NCI-H510A (cell line): ENCODE measurements around the gene KMT2A.
"Not testable (repeated sequence)": the region's sequence is repeated elsewhere in the genome, so short reads cannot be mapped to it uniquely, and the experiment has no call there.

ENCODE experiments used
- DNase-seq: peaks from one replicate; lab custom pipeline; 2025; lab: John Stamatoyannopoulos, UW

Gene KMT2A

DNA sequence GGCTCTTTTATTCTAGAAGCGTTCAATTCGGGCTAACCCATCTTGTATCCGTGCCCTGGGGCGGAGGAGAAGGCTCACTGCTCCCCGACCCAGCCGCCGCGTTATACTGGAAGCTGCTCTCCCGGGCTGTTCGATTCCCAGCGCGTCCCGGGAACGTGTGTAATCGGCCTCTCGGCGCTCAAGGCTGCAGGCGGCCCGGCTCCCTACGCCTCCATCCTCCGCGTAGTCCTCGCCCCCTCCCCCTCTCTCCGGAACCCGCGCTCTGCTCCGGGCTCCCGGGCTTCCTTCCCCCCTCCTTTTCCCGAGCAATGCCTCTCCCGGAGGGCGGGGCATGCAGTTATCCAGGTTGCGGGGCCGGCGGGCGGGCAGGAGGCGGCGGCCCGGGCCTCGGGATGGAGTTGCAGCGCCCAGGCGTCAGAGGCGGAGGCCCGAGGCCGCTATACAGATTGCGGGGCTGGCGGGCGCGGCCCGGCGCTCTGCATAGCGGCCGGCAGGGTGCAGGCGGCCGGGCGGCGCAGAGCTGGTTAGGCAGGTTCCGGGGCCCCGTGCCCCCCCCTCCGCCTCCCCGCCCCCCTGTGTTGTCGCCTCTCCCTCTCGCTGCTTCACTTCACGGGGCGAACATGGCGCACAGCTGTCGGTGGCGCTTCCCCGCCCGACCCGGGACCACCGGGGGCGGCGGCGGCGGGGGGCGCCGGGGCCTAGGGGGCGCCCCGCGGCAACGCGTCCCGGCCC is at the start of gene KMT2A:
TSS of gene KMT2A (plus strand) at position 600 of the 732 bp plus-strand sequence. CDS start at position 621, 21 bp downstream.
- peak; percentile 98 for DNase-seq

DNA sequence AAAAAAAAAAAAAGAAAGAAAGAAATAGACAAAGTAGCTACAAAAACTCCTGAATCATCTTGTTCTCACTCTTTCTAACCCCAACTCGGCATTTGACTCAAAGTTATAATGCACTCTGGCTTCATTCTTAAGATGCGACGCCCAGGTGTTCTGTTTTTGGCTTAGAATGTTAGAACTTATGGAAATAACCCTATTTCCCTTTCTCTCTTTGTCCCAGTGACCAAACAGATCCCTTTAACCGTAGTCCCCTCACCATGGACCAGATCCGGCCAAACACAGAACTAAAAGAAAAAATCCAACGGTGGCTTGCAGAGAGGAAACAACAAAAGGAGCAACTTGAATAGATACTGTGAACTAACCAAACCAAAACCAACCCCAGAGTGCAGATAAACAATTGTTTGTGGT is 40.2 kb upstream of the KMT2A start:
- no peak for DNase-seq

DNA sequence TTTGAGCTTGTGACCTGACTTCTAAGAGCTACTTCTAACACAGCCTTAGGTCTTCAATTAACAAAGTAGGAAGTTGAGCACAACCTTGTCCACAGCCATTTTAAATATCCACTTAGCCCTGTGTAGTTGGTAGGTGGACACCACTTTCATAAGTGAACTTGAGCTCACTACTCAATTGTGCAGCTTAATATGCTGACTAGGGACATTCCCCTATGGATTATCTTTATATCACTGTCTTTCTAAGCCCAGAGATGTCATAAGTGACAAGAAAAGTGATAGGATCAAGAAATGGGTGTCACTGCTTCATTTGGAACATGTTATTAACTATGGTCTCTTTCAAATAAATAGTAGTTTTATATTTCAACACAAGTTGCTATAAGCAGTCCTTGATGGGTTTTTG is 38.8 kb upstream of the KMT2A start:
- no peak for DNase-seq

DNA sequence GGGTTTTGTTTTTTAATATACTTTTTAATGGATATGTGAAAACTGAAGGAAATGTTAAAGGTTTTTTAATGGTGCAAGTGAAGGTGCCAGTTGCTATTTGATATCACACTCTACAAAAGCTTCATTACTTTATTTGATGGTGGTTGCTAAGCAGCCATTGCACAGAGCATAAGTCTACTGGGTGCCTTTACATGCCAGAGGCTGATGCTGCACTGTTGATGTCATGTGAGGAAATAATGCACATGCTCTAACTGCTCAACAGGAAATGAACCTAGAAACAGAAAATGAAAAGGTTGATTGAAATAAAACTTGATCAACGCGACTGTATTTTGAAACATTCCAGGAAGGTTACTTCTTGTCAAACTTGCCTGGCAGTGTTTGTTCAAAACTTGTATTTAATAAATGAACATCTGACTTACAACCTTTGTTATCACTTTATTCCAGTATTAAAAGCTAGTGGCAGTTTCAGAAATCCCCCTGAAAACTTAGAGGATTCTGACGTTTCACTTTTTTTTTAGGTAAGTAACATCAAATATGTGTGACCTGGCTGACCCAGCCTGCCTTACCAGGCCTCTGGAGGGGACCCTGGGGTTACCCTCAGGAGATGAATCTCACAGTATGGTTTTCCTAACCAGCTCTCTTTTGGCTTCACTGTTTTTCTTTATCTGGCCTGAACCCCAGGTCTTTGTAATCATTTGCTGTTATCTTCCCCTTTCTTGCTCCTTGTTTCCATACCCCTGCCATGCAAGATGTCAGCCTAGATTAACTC is 37.3 kb upstream of the KMT2A start:
- no peak for DNase-seq

DNA sequence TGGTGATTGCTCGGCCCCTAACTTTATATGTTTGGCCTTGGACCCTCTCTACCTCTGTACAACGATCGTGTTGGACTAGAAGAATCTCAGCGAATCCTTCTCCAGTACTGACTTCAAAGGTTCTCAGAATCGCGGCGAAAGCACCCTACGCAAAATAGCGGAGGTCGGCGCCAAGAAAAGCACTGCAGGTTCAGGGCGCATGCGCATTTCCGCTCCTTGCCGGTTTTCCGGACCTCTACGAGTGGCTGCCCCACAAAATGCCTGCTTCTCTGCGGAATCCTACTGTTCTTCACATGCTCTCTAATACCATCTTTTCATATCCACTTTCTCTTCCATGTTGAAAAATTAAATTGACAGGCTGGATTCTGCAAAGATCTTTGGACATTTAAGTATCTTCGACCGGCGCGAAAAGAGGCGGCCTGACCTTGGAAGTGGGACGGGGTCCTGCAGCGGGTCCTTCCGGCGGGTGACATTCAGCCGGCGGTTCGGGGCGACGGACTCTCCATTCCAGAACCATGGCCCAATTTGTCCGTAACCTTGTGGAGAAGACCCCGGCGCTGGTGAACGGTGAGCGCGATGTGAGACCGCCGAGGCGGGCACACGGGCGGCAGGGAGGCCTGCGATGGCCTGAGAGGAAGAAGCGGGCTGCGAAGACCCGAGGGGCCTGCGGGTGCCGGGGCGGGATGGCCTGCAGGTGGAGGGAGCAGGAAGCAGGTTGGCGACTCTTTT is 35.0 kb upstream of the KMT2A start, which contains the start of gene ATP5MG:
TSS of gene ATP5MG (plus strand) at position 456 of the 729 bp plus-strand sequence. CDS start at position 516, 60 bp downstream.
- peak; percentile 85 for DNase-seq

DNA sequence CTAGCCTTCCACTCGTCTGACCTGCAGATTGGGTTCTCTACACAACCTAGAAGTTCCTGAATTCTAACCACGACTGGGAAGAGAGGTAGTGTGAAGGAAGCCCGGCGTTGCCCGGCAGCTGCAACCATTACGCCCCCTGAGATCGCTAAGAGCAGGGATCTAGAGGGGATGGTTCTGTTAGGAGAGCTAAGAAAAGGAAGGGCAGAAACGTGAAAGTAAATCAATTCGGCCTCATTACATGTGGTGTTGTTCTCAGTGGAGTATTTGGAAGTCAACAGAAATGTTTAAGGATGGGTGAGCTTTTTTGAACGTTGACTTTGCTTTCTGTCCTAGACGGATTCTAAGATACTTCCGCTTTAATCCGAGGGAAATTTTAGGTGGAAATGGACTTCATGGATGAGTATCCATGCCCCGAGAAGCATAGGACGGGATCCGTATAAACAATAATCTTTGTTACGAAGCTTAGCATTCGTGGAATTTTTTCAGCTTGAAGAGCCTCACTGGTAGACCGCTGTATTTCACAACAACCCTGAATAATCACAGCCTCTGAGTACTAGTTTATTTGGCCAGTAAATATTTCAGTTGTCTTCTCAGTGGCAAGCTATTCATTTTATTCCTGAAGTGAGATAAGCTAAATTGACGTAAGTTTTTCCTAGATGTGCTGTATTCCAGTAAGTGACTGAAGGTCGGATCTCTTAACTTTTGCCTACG is 34.3 kb upstream of the KMT2A start:
- DNase-seq: no peak

DNA sequence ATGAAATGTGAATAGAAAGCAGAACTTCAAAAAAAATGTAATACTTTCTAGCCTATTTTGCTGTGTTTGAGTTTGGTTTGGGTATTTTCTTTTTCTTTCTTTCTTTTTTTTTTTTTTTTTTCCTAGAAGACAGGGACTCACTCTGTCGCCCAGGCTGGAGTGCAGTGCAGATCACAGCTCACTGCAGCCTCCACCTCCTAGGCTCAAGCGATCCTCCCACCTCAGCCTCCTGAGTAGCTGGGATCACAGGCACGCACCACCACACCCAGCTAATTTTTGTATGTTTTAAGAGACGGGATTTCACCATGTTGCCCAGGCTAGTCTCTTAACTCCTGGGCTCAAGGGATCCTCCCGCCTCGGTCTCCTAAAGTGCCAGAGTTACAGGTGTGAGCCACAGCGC is 33.7 kb upstream of the KMT2A start:
- not testable (repeated sequence) for DNase-seq

DNA sequence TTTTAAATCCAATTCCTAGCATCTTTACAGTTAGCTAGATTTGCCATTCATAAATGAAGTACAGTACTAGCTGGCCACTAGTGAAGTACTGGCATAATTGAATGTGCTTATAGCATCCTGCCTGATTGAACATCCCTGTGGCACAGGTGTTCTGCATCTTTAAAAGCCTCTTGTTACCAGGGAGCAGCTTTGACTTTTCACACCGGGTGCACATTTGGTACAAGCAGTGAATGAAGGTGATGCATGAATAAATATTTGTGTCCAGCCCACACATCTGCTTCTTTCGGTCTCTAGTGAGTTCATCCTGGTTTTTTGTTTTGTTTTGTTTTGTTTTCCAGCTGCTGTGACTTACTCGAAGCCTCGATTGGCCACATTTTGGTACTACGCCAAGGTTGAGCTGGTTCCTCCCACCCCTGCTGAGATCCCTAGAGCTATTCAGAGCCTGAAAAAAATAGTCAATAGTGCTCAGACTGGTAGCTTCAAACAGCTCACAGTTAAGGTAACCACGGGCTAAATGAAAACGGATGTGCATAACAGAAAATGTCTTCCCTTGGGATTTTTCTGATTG is 29.6 kb upstream of the KMT2A start:
- no peak for DNase-seq

DNA sequence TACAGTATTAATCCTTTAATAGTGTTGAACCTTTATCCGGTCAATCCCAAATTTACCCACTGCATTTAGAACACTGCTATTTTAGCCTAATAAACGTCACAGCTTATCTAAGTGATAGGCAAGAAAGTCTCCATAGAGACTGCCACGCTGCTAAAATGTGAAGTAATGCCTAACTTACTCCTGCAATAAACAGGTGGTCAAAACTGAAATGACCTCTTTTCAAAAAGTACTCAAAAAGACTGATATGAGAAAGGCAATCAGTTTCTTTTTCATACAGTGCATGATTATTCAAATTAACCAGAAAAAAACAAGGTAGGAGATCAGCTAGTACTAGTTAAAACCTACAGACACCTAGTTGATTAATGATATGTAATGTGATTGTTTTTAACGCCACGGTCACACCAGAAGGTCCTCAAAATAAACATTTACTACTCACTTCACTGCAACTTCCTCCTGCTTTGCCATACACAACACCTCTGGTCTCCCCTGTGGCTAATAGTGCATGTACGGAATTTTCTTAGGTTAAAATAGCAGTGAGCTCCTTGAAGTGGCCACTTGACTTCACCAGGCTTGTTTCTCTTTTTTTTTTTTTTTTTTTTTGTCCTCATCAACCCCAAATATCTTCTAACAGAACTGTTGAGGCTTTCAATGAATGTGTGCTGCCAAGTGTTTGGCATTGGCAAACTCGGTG is 26.1 kb upstream of the KMT2A start:
- no peak for DNase-seq

DNA sequence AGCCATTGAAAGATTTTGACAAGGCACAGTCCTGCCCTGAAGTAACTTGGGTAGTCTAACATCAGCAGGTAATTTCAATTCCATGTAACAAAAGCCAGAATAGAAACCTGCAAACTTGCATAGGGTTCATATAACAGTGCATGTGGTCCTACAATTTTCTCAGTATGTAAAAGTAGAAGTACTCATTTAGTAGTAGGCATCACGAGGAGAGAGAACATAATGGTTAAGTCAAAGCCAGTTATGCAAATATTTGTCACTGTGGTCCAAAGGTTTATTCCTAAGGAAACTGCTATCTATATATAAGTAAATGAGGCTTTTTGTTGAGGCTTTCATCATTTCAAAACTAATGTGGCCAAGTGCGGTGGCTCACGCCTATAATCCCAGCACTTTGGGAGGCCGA is 24.8 kb upstream of the KMT2A start:
- no peak for DNase-seq

DNA sequence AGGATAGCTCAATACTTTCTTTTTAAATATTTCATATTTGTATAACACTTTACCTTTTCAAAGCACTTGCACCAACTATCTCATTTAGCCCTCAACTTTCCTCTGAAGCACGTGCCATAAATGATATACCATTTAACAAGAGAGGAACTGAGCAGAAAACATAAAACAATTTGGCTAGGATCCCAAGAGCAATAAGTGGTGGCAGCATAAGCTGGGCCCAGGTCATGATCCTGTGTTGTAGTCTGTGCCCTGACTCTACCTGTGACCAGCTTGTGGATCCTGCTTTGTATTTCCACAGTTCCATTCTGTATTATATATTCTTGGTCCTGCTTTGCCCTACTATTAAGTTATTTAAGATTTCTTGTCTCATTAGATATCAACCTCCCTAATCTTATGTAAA is 23.4 kb upstream of the KMT2A start:
- no peak for DNase-seq

DNA sequence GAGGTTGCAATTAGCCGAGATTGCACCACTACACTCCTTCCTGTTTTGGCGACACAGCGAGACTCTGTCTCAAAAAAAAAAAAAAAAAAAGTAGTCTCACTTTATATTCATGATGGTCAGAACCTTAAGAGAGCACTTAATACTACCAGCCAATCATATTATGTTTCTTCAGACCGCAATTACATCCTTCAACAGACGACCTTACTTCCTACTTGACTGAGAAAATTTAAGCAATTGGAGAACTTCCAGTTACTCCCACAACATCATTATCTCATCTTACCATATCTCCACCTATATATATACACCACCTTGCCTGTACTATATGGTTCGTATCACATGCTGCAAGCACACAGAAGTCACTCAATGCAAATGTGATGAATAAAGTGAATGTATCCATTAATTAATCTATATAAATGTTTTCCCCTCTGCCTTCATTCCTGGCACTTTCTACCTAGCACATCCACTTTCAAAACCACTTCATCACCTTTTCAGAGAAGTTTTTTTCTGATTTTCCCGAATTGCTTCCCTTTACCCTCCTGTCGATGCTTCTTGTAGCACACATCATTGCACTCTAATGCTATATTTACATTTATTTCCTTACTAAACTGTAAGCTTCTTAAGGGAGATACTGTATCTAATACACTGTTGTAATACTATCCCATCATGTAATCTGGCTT is 21.1 kb upstream of the KMT2A start:
- DNase-seq: no peak

DNA sequence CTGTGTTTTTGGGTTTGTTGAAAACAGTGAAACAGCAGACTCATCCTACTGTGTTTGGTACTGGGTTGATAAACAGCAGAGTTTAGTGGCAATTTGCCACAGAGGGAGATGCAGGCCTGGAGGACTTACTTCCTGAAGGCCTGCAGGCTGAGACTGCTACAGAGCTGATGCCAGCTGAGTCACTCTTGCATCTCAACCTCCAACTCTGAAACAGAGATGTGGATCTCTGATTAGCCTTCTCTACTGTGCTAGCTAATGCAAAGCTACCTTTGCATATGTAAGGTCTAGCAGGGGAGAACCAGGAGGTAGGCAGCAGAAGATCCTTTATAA is 20.6 kb upstream of the KMT2A start:
- peak; percentile 20 for DNase-seq

DNA sequence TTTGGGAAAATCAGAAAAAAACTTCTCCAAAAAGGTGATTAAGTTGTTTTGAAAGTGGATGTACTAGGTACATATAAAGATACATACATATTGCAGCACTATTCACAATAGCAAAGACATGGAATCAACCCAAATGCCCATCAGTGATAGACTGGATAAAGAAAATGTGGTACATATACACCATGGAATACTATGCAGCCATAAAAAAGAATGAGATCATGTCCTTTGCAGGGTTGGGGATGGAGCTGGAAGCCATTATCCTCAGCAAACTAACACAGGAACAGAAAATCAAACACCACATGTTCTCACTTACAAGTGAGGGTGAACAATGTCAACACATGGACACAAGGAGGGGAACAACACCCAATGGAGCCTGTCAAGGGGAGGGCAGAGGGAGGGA is 19.4 kb upstream of the KMT2A start:
- DNase-seq: not testable (repeated sequence)

DNA sequence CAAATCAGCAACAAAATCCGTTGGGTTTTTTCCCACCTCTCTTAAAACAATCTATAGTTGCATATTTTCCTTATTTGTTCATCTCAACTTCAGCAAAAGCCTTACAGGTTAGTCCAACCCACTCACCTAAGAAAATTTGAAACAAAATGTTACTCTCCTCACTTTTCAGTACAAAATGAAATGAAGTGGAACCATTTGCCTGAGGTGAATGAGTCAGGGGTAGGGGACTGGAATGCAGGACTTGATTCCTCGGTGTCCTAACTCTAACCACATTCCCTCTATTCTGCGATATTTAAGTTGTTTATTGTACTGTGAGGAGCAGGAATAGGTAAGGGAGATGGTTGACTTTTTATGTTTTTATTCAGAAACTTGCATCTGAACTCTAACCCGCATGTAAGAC is 18.5 kb upstream of the KMT2A start:
- DNase-seq: no peak

DNA sequence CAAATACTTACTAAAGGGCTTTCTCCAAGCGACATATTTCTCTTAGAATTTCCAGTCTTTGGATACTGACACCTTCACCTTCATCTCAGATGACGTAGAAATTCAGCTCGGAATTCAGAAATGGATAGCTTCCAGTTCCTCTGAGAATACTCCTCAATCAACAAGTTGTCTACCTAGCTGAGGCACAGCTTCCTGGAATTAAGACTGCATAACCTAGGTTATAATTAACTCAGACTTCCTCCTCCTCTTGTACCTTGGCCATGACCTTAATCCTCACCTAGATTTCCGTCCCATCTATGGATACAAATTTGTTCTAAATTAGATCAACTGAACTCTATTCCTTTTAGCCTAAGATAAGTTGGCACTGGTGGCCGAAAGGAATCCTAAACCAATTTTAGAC is 17.5 kb upstream of the KMT2A start:
- DNase-seq: no peak

DNA sequence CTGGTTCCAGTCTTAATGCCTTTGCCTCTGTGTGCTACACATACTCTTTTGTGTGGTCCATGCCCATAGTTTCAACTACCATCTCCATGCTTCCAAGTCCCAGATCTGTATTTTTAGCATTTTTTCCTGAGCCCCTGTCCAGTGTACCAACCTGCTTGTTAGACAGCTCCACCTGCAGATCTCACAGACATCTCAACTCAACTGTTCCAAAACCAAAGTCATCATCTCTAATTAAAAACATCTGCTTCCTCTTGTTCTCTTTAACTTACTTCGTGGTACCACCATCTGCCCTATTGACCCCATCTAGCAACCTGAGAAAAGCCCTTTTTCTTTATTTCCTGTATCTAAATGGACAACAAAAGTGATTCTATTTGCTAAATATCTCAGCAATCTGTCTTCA is 8.6 kb upstream of the KMT2A start:
- no peak for DNase-seq

DNA sequence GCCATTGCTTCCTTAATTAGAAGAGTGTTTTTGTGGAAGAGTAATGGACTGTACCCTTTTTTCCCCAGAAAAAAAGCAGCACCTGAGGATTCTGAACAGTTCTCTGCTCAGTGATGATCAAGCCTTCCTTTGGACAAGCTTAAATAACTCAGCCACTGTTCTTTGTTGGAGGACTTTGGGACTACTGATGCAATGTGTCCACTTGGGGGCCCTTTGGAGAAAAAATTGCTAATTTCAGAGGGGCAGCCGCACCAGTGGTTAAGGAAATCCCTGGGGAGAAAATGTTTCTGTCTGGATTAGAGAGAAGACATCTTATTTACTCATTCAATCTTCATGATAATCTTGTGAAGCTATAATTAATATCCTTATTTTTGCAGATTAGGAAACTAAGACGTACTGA is 5.3 kb upstream of the KMT2A start:
- no peak for DNase-seq

DNA sequence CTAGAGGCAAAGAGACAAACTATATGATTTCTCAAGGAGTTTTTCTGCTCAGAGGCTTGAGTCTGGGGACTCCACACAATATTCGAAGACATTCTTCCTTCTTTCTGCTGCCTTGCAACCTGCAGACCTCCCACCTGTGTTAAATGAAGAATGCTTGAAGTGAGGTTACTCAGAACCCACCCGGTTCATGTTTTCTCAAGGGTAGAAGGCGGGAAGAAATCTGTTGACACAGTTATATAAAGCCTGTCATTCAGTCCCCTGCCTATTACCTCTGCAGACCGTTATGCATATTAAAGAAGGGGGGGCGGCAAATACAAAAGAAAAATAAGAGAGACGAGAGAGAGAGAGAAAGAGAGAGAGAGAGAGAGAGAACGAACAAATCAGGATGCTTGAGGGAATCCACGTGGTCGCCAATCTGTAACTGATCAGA is 2.2 kb upstream of the KMT2A start:
- DNase-seq: no peak

DNA sequence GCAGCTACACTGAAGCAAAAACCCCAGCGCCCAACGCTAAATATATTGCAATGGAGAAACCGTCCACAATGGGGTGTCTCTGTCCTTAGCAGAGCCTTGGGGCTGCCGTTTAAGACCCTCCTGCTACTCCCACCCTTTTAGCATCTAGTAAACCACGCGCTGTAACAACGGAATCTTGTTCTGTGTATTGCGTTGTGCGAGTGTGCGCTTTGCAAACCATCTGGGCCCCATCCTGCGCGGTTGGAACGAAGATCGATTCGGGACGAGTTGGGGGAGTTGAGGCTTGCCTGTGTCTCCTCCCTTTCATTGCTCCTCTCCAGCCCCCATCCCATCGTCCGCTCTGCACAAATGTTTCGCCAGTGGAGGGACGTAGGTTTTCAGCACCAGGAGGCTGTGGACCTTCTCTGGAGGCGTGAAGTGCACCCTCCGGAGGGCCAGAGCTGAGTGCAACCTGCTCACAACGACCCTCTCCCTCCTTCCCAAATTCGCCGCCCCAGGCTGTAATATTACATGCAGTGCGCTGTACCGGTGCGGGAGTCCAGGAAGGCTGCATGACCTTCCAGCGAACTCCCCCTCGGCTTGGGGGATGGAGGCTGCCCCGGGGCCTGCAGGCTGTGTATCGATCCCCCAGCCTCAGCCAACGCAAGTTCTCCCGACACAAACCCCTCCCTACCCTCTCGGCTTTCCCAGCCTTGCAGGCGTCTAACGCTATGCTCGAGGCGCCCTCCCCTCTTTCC is 1.6 kb upstream of the KMT2A start:
- no peak for DNase-seq
